Stimulated activated CD8-positive, alpha-beta memory T cell treated with anti-CD3 and anti-CD28 coated beads, Interleukin-4, amount 100 ng/mL, for 1 hour (primary cell): ENCODE results near the gene ROR1.

Source experiments
- DNase-seq, 2 donors: peaks; one replicate each; pipeline ENCODE4 v3.0.0-alpha.2; 2020; ENCODE audit warnings: low read depth in 2 of 2, low spot score in 1 of 2

Gene ROR1

GRCh38 chr1:64004451-64005025 lies 230.7 kb downstream of the ROR1 start:
- DNase-seq = no peak

DNA sequence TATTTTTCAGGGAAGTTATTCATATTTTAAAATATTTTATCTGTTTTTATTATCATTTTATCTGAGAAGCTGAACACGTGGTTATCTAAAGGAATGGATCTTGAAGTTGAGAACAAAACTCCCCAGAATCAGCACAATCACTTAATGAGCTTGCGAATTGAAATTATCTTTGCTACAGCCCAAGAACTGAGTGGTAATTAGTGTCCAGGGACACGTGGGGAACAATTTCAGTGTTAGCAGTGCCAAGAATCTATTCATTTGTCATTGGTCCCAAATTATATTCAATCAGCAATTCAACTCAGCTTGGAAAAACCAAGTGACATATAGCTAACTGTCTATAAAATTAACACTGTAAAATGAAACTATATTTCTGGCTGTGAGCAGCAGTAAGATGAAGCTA lies 232.0 kb downstream of the ROR1 start:
- DNase-seq = no peak

DNA sequence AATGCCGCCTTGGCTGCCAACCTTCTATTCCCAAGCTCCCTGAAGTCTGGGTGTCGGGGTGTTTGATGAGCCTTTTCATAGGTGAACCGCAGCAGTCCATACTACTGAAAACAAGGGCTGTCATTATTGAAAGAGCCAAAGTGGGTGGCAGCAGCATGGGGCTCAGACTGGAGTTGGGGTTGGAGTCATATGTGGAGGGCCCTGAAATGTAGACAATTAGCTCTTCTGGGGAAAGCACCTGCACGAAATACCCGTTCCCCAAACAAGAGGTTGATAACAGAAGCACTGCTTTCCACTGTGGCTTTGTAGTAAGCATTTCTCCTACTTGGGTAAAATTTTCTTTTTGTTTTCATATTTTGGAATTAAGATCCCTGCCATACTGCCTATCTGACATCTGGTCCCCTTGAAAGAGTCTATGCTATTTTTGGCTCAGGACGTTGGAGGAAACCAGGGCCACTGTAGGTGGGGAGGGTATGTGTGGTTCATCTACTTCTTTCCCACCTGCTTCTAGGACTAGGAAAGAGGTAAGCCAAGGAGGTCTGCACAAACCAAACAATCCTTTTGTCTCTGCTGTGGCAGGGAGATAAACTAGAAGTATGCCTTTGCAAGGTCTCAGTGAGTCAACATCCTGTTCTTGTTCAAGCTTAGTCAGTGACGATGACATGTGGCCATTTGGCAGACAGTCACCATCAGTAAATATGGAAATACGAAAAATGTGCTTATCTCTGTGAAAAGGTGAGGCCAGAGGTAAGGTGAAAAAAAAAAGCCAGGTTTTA lies 232.6 kb downstream of the ROR1 start:
- DNase-seq = no peak

GRCh38 chr1:64010316-64010715 lies 236.5 kb downstream of the ROR1 start:
- DNase-seq = no peak

GRCh38 chr1:64013395-64013794 lies 239.6 kb downstream of the ROR1 start:
- no peak for DNase-seq

DNA sequence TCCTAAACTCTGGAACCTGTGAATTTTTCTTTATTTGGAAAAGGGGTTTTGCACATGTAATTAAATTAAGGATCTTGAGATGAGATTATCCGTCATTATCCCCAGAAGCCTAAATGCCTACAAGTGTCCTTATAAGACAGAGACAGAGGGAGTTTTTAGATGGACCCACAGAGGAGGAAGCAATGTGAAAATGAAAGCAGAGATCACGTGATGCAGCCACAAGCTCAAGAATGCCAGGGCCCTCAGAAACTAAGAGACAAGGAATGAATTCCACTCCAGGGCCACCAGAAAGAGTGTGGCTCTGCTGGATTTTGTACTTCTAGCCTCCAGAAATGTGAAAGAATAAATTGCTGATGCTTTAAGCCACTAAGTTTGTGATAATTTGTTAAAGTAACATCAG lies 246.0 kb downstream of the ROR1 start:
- no peak for DNase-seq

DNA sequence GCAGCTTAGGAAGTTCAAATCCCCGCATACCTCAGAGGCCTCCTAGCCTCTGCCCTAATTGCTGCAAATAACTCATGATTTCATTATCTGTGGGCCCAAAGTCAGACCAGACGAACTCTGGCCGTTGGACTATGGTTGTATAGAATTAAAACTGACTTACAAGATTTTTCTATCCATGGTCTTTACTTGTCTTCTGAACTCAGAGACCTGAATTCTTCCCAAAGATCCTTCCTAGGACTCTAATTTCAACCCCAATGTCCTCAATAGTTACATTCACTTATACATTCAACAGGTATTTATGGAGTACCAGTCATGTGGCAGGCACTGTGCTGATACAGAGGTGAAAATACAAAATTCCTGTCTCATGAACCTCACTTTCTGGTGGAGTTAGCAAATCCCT lies 247.2 kb downstream of the ROR1 start:
- no peak for DNase-seq

- no peak for DNase-seq
These were observed 251.2 kb downstream of the ROR1 start for GRCh38 chr1:64025051-64025450.

DNA sequence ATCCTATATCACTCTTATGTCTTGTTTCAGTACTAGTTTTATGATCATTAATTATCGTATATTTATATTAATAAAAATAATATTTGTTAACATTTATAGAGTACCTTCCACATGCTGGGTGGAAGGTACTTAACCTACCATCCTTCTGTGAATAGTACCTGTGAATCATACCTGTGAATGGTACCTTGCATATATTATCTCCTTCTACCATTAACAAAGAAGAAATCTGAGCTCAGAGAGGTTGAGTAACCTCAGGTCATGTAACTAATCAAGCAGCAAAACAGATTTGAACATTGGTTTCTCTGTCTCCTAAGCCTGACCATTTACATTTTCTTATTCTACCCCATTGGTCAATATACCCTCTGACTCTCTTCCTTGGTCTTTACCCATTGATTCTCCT lies 255.2 kb downstream of the ROR1 start:
- no peak for DNase-seq

DNA sequence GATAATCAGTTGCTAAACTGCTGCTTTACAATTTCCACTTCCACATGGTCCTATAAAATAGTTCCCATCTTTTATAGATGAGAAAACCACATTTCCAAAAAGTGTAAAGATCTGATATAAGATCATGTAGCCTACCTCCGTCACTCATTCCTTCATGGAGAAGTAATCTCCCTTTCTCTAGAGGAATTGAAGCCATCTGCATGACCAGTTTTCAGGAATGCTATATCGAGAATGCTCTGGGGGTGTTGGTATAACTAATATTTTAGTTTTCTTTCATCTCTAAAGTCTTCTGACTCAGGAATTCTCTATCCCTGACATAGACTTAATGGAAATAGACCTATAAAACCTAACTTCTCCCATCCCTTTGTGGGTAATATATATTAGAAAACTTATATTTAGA lies 256.6 kb downstream of the ROR1 start:
- DNase-seq = no peak

DNA sequence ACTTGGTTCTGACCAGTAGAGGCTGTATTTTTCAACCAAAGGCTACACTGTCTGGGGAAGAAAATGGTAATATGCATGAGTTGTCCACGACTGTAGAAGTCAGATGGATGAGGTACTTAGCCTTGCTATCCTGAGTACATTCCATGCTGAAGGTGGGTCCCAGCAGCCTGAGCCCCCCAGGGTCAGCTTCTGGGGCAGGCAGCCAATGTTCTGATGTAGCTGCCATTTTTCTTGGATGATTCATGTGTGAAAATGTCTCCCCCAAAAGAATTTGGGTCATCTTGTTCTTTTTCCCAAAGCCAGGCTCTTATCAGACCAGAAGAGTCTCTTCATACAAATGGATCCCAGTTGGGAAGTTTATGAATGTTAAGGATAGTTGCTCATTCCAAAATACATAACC lies 257.4 kb downstream of the ROR1 start:
- no peak for DNase-seq

DNA sequence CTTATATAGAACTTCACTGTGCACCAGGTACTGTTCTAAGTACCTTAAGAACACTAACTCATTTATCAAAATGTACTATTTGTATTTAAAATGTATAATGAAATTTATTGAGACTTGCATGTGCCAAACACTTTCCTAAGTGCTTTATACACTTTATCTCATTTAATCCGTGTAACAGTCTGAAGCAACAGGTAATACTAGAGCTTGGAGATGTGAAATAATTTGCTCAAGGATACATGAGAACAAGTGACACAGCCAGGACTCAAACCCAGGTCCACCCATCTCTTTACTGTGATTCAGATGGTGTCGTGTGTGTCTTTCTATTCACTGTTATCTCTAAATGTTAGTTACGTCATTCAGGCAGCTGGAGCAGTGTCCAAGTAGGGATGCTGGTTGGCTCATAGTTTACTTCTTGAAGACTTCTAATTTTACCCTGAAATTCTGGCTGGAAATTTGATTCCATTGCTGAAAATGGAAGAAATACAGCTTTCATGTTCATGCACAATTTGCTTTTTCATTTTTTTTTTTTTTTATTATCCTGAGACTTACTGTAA lies 259.9 kb downstream of the ROR1 start:
- DNase-seq = no peak

DNA sequence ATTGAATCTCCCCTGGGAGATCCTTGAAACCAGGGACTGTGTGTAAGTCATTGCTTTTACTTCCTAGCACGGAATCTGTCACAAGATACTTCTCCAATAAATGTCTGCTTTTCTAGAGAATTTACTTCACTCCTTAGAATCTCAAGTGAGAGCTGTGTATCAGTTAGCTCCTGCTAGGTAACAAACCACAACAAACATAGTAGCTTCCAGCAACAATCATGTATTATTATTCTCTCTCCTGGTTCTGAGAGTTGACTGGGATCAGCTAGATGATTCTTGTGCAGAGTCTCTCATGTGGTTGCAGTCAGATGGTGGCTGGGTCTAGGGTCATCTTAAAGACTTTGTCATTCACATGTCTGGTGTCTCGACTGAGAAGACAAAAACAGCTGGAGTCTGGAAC lies 262.7 kb downstream of the ROR1 start:
- DNase-seq = no peak

- no peak for DNase-seq
These were observed 264.3 kb downstream of the ROR1 start for GRCh38 chr1:64038119-64038518.

GRCh38 chr1:64038965-64039364 lies 265.1 kb downstream of the ROR1 start:
- DNase-seq = no peak

DNA sequence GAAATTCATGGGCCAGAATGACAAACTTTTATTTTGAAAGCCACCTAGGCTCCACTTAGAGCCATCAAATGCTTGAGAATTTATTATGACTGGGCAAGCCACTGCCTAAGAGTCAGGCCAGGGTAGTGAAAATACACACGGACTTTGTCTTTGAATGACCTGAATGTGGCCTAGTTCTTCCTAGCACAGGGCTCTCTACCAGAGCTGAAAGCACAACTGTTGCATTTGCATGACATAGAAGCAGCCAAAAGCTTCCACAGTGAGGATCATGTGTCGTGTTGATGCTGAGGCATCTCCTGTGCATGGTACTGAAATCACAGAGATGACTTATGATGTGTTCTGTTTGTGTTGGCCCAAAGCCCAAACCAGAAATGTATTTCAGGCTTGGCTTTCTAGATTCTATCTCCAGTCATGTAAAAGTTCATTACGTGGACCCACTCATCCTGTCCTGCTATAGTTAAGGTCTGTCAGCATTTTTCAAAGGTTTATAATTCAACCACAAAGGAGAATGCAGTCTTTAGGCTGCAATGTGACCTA lies 265.6 kb downstream of the ROR1 start:
- no peak for DNase-seq

DNA sequence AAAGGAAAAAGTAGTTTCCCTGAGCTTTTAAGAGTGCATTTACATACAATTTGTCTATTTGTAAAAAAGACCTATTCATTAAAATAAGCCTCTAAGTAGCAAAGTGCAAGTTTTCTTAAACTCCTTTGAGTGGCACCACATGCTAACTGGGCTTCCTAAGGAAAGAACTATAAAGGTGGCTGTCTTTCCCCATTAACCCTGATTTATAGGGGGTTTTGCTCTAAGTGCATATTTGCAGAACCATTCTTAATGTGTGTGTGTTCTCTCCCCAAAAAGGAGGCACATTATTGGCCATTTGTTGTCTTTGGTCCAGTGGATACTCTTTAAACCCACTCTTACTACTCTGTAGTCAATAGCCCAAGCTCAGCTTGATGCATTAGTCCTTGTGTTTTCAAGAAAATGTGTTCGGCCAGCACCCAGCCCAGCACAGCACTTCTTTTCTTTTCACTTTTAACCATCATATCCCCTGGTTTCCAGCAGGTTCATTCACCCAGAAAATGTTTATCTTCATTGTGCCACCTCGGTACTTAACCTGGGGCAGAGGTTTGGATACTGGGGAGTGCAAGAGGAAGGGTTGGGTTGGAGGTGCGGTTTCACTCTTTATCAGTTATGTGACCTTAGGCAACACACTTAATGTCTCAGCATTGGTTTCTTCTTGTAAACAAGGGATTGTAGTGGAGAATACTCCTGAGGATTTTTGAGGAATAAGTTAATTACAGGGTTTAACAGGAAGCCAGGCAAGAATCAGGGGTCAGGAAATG lies 267.7 kb downstream of the ROR1 start:
- no peak for DNase-seq

DNA sequence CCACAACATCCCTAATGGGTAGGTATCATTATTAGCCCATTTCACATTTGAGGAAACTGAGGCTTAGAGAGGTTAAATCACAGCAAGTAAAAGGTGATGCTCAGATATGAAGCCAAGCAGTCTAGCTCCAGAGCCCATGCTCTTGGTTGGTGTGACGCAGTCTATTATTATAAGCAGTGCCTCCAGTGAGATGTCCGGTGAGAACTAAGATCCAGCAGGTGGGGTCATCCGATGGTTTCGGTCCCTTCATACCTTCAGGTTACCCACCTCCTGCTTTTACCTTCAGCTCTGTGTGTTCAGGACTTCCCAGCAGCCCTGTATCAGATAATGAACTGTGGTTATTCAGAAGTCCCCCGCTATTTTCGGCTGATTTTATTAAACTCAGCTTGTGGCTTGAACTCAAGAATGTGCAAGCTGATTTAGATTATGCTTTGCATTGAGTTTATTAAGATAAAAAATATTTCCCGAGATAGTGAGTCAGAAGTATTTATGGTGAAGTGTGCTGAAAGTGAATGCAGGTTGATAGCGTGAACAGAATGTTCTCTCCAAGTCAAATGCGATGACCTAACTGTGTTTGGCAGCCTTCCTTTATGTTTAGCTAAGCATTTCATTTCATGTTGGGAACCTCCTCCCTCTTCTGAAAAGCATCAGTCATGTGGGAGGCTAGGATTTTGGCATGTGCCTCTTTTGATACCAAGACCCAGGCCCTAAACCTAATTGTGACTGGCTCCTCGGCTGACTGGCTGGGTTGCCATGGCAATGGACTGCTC lies 268.7 kb downstream of the ROR1 start:
- DNase-seq = no peak

GRCh38 chr1:64043288-64043687 lies 269.5 kb downstream of the ROR1 start:
- no peak for DNase-seq

DNA sequence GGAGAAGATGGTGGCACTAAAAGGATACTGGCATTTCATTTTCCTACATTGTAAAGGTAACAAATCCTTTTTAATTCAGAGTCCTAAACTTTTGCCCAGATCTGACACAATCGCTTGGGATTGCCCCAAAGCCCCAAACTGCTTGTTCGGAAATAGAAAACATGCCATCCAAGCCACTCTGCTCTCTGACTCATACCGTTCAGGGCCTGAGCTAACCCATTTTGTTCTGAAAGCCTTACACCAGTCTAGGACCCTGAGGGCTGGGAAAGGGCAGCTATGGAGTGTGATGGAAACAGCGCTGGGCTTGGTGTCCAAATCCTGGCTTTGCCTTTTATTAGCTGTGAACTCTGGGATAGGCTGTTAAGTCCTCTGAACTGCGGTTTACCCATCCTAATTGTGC lies 270.2 kb downstream of the ROR1 start:
- DNase-seq = no peak

DNA sequence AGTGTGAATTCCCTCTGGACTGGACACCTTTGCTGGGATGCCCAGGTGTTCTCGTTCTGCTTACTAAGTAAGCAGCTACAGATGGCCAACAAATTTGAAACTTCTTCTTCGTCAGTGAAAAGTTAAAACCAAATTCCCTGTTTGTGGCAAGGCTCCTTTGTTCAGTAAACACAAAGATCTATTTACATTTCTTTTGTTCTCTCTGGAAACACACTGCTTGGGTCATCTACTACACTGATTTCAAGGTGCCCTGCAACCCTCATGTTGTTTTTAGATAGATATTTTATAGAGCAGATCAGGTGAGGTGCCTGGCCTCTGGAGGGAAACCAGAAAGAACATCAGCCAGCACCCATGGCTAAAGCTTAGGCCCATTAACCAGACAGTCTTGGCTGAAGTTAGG lies 272.4 kb downstream of the ROR1 start:
- no peak for DNase-seq
